PC-9 (cell line): Measurements from ENCODE around the gene USH2A.

ENCODE experiments used
- EZH2 ChIP-seq: fragments of 200-600 bp; sonication (generic); IDR thresholded peaks from 2 replicates; pipeline ENCODE4 v1.8.0; 2017; ENCODE audit warnings: antibody characterized with exemption, low read depth
- TF ChIP-seq, protein P1 (sequence below): fragments of 200-600 bp; sonication (generic); conservative IDR thresholded peaks from 2 replicates; pipeline ENCODE4 v1.6.1; 2017; ENCODE audit warnings: mixed run types, antibody characterized with exemption, mild to moderate bottlenecking, moderate library complexity

- TF ChIP-seq, protein P1, sequence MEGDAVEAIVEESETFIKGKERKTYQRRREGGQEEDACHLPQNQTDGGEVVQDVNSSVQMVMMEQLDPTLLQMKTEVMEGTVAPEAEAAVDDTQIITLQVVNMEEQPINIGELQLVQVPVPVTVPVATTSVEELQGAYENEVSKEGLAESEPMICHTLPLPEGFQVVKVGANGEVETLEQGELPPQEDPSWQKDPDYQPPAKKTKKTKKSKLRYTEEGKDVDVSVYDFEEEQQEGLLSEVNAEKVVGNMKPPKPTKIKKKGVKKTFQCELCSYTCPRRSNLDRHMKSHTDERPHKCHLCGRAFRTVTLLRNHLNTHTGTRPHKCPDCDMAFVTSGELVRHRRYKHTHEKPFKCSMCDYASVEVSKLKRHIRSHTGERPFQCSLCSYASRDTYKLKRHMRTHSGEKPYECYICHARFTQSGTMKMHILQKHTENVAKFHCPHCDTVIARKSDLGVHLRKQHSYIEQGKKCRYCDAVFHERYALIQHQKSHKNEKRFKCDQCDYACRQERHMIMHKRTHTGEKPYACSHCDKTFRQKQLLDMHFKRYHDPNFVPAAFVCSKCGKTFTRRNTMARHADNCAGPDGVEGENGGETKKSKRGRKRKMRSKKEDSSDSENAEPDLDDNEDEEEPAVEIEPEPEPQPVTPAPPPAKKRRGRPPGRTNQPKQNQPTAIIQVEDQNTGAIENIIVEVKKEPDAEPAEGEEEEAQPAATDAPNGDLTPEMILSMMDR: no peak
- TF ChIP-seq EZH2: no peak
These were observed 604.1 kb downstream of the USH2A start for GRCh38 chr1:215819114-215819513.
